IPS DF 6.9 (cell line): ENCODE data around the gene AGR3.

Experiments
- DNase-seq: peaks from one replicate; pipeline ENCODE4 v3.0.0-alpha.2; 2013; ENCODE audit warnings: low read depth, low spot score
- H3K27ac ChIP-seq: one replicate; pipeline ENCODE4 v1.5.1; 2013; ENCODE audit warnings: low read length, control low read depth
- H3K27me3 ChIP-seq: 2 replicates; pipeline ENCODE4 v1.6.1; 2013; ENCODE audit warnings: mild to moderate bottlenecking, low read length; ENCODE audit not compliant: control insufficient read depth, insufficient read depth
- H3K36me3 ChIP-seq: 2 replicates; pipeline ENCODE4 v1.6.1; 2013; ENCODE audit warnings: low read length; ENCODE audit not compliant: control insufficient read depth, insufficient read depth
- H3K4me1 ChIP-seq: 2 replicates; pipeline ENCODE4 v1.6.1; 2013; ENCODE audit warnings: low read length; ENCODE audit not compliant: control insufficient read depth, insufficient read depth
- H3K4me3 ChIP-seq: 2 replicates; pipeline ENCODE4 v1.5.1; 2013; ENCODE audit warnings: mild to moderate bottlenecking, low read length
- H3K9me3 ChIP-seq: 2 replicates; pipeline ENCODE4 v1.6.1; 2013; ENCODE audit warnings: low read length, inconsistent platforms; ENCODE audit not compliant: control insufficient read depth, insufficient read depth
- WGBS: extraction: QIAGEN DNeasy Blood & Tissue Kit; methylation state at CpG from one replicate; pipeline ENCODE4 v1.1.7; 2013; ENCODE audit warnings: mixed read lengths, missing lambda C conversion rate; ENCODE audit not compliant: insufficient read length, insufficient coverage; 5-methylcytosine and 5-hydroxymethylcytosine counted together

AGR3 gene

GRCh38 chr7:16838386-16838785 lies 43.4 kb downstream of the AGR3 start:
- H3K27me3 ChIP-seq: no peaks in the 10 kb centered on the region
- no peaks in the 10 kb centered on the region for H3K9me3 ChIP-seq
- DNase-seq: no peak
- whole genome bisulfite sequencing: no CpG with 5 or more reads among the region's 3 CpGs
- no peaks in the 10 kb centered on the region for H3K4me1 ChIP-seq
- H3K27ac ChIP-seq: no peak overlapping the region
- H3K36me3 ChIP-seq: no peaks in the 10 kb centered on the region
- no peak overlapping the region for H3K4me3 ChIP-seq

GRCh38 chr7:16836481-16836880 lies 45.3 kb downstream of the AGR3 start:
- DNase-seq: no peak
- no peak overlapping the region for H3K4me3 ChIP-seq
- H3K27ac ChIP-seq: no peak overlapping the region
- no peaks in the 10 kb centered on the region for H3K4me1 ChIP-seq
- WGBS: no CpG with 5 or more reads among the region's 5 CpGs
- no peaks in the 10 kb centered on the region for H3K9me3 ChIP-seq
- no peaks in the 10 kb centered on the region for H3K36me3 ChIP-seq
- no peaks in the 10 kb centered on the region for H3K27me3 ChIP-seq

- no peaks in the 10 kb centered on the region for H3K36me3 ChIP-seq
- no peak overlapping the region for H3K27ac ChIP-seq
- no peaks in the 10 kb centered on the region for H3K4me1 ChIP-seq
- no peaks in the 10 kb centered on the region for H3K27me3 ChIP-seq
- WGBS: no CpG with 5 or more reads among the region's 1 CpG
- no peak overlapping the region for H3K4me3 ChIP-seq
- DNase-seq: no peak
- H3K9me3 ChIP-seq: no peaks in the 10 kb centered on the region
Observed at GRCh38 chr7:16833373-16833772, 48.4 kb downstream of the AGR3 start.

GRCh38 chr7:16826060-16826459 lies 55.7 kb downstream of the AGR3 start:
- no peaks in the 10 kb centered on the region for H3K27me3 ChIP-seq

GRCh38 chr7:16822029-16822428 lies 59.8 kb downstream of the AGR3 start:
- H3K27me3 ChIP-seq: no peaks in the 10 kb centered on the region
- H3K36me3 ChIP-seq: no peaks in the 10 kb centered on the region
- H3K4me1 ChIP-seq: no peaks in the 10 kb centered on the region
- H3K4me3 ChIP-seq: no peak overlapping the region
- DNase-seq: no peak
- WGBS: no CpG with 5 or more reads among the region's 3 CpGs
- no peak overlapping the region for H3K27ac ChIP-seq
- no peaks in the 10 kb centered on the region for H3K9me3 ChIP-seq

More at GRCh38 chr7:16826060-16826459, 55.7 kb downstream of the AGR3 start:
- Histone ChIP-seq H3K9me3 (no peaks in the 10 kb centered on the region), H3K36me3 (no peaks in the 10 kb centered on the region), H3K4me3 (no peak overlapping the region), H3K4me1 (no peaks in the 10 kb centered on the region), H3K27ac (no peak overlapping the region)
- DNase-seq: no peak

GRCh38 chr7:16818732-16819131 lies 63.1 kb downstream of the AGR3 start:
- no peak for DNase-seq
- H3K4me3 ChIP-seq: no peak overlapping the region
- H3K36me3 ChIP-seq: no peaks in the 10 kb centered on the region
- no peaks in the 10 kb centered on the region for H3K9me3 ChIP-seq
- no peaks in the 10 kb centered on the region for H3K27me3 ChIP-seq
- no peak overlapping the region for H3K27ac ChIP-seq
- H3K4me1 ChIP-seq: no peaks in the 10 kb centered on the region
- no CpG with 5 or more reads among the region's 3 CpGs for WGBS

- Histone ChIP-seq H3K9me3 (no peaks in the 10 kb centered on the region), H3K36me3 (no peaks in the 10 kb centered on the region), H3K27ac (no peak overlapping the region), H3K4me1 (no peaks in the 10 kb centered on the region), H3K27me3 (no peaks in the 10 kb centered on the region), H3K4me3 (no peak overlapping the region)
- WGBS: no CpG with 5 or more reads among the region's 1 CpG
- DNase-seq: no peak
Observed at GRCh38 chr7:16817536-16817935, 64.2 kb downstream of the AGR3 start.

GRCh38 chr7:16816824-16817223 lies 65.0 kb downstream of the AGR3 start:
- H3K27me3 ChIP-seq: no peaks in the 10 kb centered on the region
- no CpG with 5 or more reads among the region's 2 CpGs for WGBS
- no peaks in the 10 kb centered on the region for H3K36me3 ChIP-seq
- H3K4me3 ChIP-seq: no peak overlapping the region
- no peak overlapping the region for H3K27ac ChIP-seq
- no peaks in the 10 kb centered on the region for H3K9me3 ChIP-seq
- H3K4me1 ChIP-seq: no peaks in the 10 kb centered on the region
- no peak for DNase-seq

- no peaks in the 10 kb centered on the region for H3K9me3 ChIP-seq
- H3K4me1 ChIP-seq: no peaks in the 10 kb centered on the region
- H3K36me3 ChIP-seq: no peaks in the 10 kb centered on the region
- no peaks in the 10 kb centered on the region for H3K27me3 ChIP-seq
- DNase-seq: no peak
- no CpG with 5 or more reads among the region's 2 CpGs for WGBS
- no peak overlapping the region for H3K4me3 ChIP-seq
- no peak overlapping the region for H3K27ac ChIP-seq
Observed at GRCh38 chr7:16815001-16815400, 66.8 kb downstream of the AGR3 start.

- Histone ChIP-seq H3K9me3 (no peaks in the 10 kb centered on the region), H3K27me3 (no peaks in the 10 kb centered on the region), H3K27ac (no peak overlapping the region), H3K4me1 (no peaks in the 10 kb centered on the region), H3K36me3 (no peaks in the 10 kb centered on the region), H3K4me3 (no peak overlapping the region)
- no peak for DNase-seq
- no CpG with 5 or more reads among the region's 3 CpGs for WGBS
Observed at GRCh38 chr7:16813232-16813616, 68.6 kb downstream of the AGR3 start.

- no peaks in the 10 kb centered on the region for H3K36me3 ChIP-seq
- H3K27ac ChIP-seq: no peak overlapping the region
- H3K9me3 ChIP-seq: no peaks in the 10 kb centered on the region
- no peaks in the 10 kb centered on the region for H3K27me3 ChIP-seq
- no peaks in the 10 kb centered on the region for H3K4me1 ChIP-seq
- WGBS: no CpG with 5 or more reads among the region's 4 CpGs
- DNase-seq: no peak
- H3K4me3 ChIP-seq: no peak overlapping the region
Observed at GRCh38 chr7:16812542-16813231, 69.1 kb downstream of the AGR3 start.
